HG02623 (cell line): ENCODE data around the gene PLEKHA1.

Experiments used
- ATAC-seq: cut with Tn5 transposase; IDR thresholded peaks from one replicate; pipeline ENCODE4 v1.9.1; 2021; ENCODE audit warnings: moderate library complexity; ENCODE audit not compliant: unreplicated experiment

Gene PLEKHA1

GRCh38 chr10:122475591-122476332, 101.3 kb downstream of the PLEKHA1 start:
- no peak for ATAC-seq

GRCh38 chr10:122476333-122476695, 101.8 kb downstream of the PLEKHA1 start:
- ATAC-seq: no peak

GRCh38 chr10:122477436-122477835, 102.9 kb downstream of the PLEKHA1 start:
- no peak for ATAC-seq

DNA sequence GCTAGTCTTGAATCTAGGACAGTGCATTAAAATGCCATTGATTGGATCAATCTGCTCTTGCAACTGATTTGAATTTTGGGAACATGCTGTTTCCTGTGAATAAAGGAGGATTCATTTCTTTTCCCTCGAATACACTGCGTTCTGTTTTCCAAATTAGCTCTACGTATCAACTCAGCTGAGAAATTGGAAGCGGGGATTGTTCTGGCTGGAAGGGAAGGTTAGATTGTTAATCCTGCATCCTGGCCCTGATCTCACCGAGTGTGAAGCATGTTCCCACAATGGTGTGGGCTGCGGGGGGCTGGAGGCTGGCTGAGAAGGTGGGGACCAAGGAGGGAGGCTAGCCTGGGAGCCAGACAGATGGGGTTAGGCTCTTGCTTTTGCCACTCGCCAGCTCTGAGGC, 104.5 kb downstream of the PLEKHA1 start:
- no peak for ATAC-seq

DNA sequence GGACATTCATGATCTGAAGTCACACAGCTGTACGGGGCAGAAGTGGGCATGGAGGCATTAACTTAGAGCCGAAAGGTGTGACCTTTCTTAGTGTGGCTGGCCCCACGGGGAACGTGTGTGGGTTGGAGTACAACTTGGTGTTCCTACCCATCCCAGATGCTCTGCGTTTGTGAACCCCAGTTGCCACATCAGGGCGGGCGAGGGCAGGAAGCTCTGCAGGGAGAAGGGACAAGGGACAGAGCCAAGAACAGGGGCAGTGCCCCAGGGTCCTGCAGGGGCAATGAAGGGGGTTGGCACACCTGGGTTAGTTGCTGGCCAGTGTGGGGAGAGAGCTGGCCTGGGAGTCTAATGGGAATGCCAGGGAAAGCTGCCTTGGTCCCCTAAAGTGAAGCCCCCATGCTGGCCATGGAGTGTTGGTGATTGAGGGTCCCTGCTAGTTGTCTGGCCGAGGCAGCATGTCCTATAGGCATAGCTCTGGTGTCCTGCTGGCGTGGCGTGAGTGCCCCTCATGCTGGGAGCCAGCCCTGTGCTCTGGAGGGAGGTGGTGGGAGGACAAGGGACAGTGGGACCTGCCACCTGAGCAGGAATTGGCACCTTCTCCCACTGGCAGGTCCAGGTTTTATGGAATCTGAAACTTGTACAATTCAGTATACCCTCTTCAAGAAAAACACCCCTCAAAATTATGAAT, 105.8 kb downstream of the PLEKHA1 start:
- ATAC-seq: no peak

GRCh38 chr10:122481296-122482056, 107.0 kb downstream of the PLEKHA1 start:
- ATAC-seq: no peak
